Keratinocyte (primary cell): ENCODE measurements around the gene ZFPM1. TPM values are rescaled to one million over a fixed set of nuclear protein-coding genes. Genes with fewer than 3 reads are reported as not detected.
"Not testable (repeated sequence)": the region's sequence is repeated elsewhere in the genome, so short reads cannot be mapped to it uniquely, and the experiment has no call there.

Source experiments
- DNase-seq: peaks from one replicate; pipeline ENCODE4 v3.0.0-alpha.2; 2011; ENCODE audit warnings: low read depth, missing footprints, low spot score
- FAIRE-seq: peaks from 2 replicates; lab custom pipeline; 2011; peaks lifted over from hg19 to GRCh38; lab: Jason Lieb, UNC
- H2AFZ ChIP-seq: 2 replicates; pipeline ENCODE4 v1.6.0; 2012; ENCODE audit warnings: low read length, control low read depth, inconsistent platforms; ENCODE audit not compliant: control insufficient read depth
- H3K27ac ChIP-seq: 2 replicates; pipeline ENCODE4 v1.5.1; 2011; ENCODE audit warnings: low read length; ENCODE audit not compliant: control insufficient read depth, insufficient read depth
- H3K27me3 ChIP-seq: 3 replicates; pipeline ENCODE4 v1.6.0; 2011; ENCODE audit warnings: low read length; ENCODE audit not compliant: control insufficient read depth, insufficient read depth; ENCODE audit errors: extremely low read depth
- H3K36me3 ChIP-seq, 2 experiments: 2 replicates in 1 of 2; 3 replicates in 1 of 2; pipeline ENCODE4 v1.5.1; 2011; ENCODE audit warnings: low read length in 2 of 2, mild to moderate bottlenecking in 1 of 2; ENCODE audit not compliant: control insufficient read depth in 2 of 2, insufficient read depth in 2 of 2; ENCODE audit errors: extremely low read depth in 1 of 2
- H3K4me1 ChIP-seq: 3 replicates; pipeline ENCODE4 v1.5.1; 2011; ENCODE audit warnings: low read length; ENCODE audit not compliant: control insufficient read depth, insufficient read depth; ENCODE audit errors: extremely low read depth
- H3K4me2 ChIP-seq: 3 replicates; pipeline ENCODE4 v1.6.0; 2011; ENCODE audit warnings: low read depth, low read length; ENCODE audit not compliant: control insufficient read depth, insufficient read depth; ENCODE audit errors: extremely low read depth
- H3K4me3 ChIP-seq, 3 experiments: fragments of 200-600 bp in 1 of 3; sonication (generic) in 1 of 3; 2 replicates in 2 of 3; 3 replicates in 1 of 3; pipeline ENCODE4 v1.5.1; 2011 to 2016; ENCODE audit warnings: low read length in 3 of 3, mild to moderate bottlenecking in 3 of 3, control low read depth in 2 of 3, inconsistent platforms in 1 of 3, low read depth in 1 of 3, mixed read lengths in 1 of 3, mixed run types in 1 of 3, moderate library complexity in 1 of 3; ENCODE audit not compliant: control insufficient read depth in 2 of 3, insufficient read depth in 2 of 3; ENCODE audit errors: extremely low read depth in 1 of 3
- H3K79me2 ChIP-seq: 2 replicates; pipeline ENCODE4 v1.6.0; 2012; ENCODE audit warnings: low read length; ENCODE audit not compliant: control insufficient read depth, insufficient read depth
- H3K9ac ChIP-seq: 3 replicates; pipeline ENCODE4 v1.6.0; 2011; ENCODE audit warnings: low read length; ENCODE audit not compliant: control insufficient read depth, insufficient read depth; ENCODE audit errors: extremely low read depth
- H3K9me1 ChIP-seq: 3 replicates; pipeline ENCODE4 v1.6.0; 2011; ENCODE audit warnings: low read length; ENCODE audit not compliant: control insufficient read depth, insufficient read depth; ENCODE audit errors: extremely low read depth
- H3K9me3 ChIP-seq: 2 replicates; pipeline ENCODE4 v1.5.1; 2012; ENCODE audit warnings: low read depth, low read length; ENCODE audit not compliant: control insufficient read depth
- H4K20me1 ChIP-seq: 3 replicates; pipeline ENCODE4 v1.6.0; 2011; ENCODE audit warnings: low read length; ENCODE audit not compliant: control insufficient read depth, insufficient read depth; ENCODE audit errors: extremely low read depth
- CTCF ChIP-seq, 3 experiments: IDR thresholded peaks in 1 of 3; conservative IDR thresholded peaks in 1 of 3; optimal IDR thresholded peaks in 1 of 3; 2 replicates in 2 of 3; 3 replicates in 1 of 3; pipeline versions ENCODE3 to v1.5.1; 2011; ENCODE audit warnings: low read length in 3 of 3, mild to moderate bottlenecking in 3 of 3, moderate library complexity in 2 of 3, control low read depth in 1 of 3, inconsistent platforms in 1 of 3; ENCODE audit not compliant: insufficient read depth in 2 of 3; ENCODE audit errors: extremely low read depth in 1 of 3
- EZH2 ChIP-seq: IDR thresholded peaks from one replicate; pipeline ENCODE4 v1.6.1; 2012; ENCODE audit warnings: inconsistent platforms, mild to moderate bottlenecking, low read length, moderate library complexity
- dilution Hi-C: fragments of 300-500 bp; cut with MboI; formaldehyde crosslinking; loops from one replicate; pipeline ENCODE4 v1.7.0; 2020; ENCODE audit warnings: low sequenced_read_pairs; ENCODE audit not compliant: extremely low pct_ligation_motif_present
- polyA plus RNA-seq, 5 experiments: library from polyadenylated mRNA; depleted of rRNA in 3 of 5; stranded (reverse) in 3 of 5; stranded (forward) in 1 of 5; unstranded in 1 of 5; fragments of >200 nt; gene quantifications; 1 replicate in 1 of 5; 2 replicates in 3 of 5; 3 replicates in 1 of 5; pipeline versions ENCODE4 v1.2.1 to v1.2.3, GENCODE V29; 2011 to 2012; ENCODE audit warnings: missing spikeins in 2 of 5, low read depth in 1 of 5, low replicate concordance in 1 of 5

The ZFPM1 gene
- polyA plus RNA-seq, 1 donor (not counting 4 experiments of a cell fraction or from before 2014, with no cell fraction given): 0.42 TPM

DNA sequence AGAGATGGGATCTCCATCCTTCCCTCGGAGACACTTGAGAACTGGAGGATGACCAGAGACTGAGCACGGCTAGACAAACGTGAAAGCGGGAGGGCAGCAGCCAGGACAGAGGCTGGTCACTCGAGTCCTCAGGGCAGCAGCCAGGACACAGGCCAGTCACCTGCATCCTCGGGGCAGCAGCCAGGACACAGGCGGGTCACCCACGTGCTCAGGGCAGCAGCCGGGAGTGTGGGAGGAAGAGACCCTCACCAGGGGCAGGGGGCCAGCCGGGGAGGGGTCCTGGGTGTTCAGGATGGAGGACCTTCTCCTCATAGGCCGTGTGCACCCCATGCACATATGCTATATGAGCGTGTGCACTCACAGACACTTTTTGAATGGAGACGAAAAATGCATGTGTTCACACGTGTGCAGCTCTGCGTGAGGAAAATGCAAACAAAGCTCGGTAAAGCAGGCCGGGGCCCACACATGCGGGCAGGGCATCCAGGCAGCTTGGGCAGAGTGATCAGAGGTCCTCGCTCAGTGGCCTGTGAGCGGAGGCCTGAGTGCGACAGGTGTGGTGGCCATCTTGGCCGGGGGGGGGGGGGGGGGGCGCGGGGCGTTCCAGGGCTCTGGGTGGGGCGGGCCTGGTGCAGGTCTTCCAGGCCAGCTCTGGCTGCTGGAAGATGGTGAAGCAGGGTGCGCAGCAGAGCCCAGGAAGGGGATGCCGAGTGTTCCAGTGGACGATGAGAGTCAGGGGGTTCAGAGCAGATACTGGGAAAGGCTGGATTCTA is 43.6 kb upstream of the ZFPM1 start:
- H3K79me2 ChIP-seq: no peaks in the 10 kb centered on the region
- dilution Hi-C loops: no loop called here
- DNase-seq (no peak), FAIRE-seq (no peak)
- H3K27ac ChIP-seq: no peak overlapping the region
- no peaks in the 10 kb centered on the region for H3K36me3 ChIP-seq
- no peak overlapping the region for H3K4me3 ChIP-seq
- no peaks in the 10 kb centered on the region for H3K4me1 ChIP-seq
- no peak overlapping the region for H3K4me2 ChIP-seq
- no peaks in the 10 kb centered on the region for H3K9me1 ChIP-seq
- H4K20me1 ChIP-seq: no peaks in the 10 kb centered on the region
- no peak for TF ChIP-seq CTCF (optimal IDR thresholded peaks at IDR 0.05 in 1 of 3, IDR thresholded peaks at IDR 0.05 in 1 of 3, conservative IDR thresholded peaks at IDR 0.05 in 1 of 3; ENCODE audit: extremely low read depth in 1 of 3, insufficient read depth in 2 of 3, low read length in 3 of 3)
- TF ChIP-seq EZH2: no peak
- no peak overlapping the region for H3K9ac ChIP-seq
- no peaks in the 10 kb centered on the region for H3K9me3 ChIP-seq
- H2AFZ ChIP-seq: no peak overlapping the region
- peaks cover 26% of the 10 kb centered on the region for H3K27me3 ChIP-seq

DNA sequence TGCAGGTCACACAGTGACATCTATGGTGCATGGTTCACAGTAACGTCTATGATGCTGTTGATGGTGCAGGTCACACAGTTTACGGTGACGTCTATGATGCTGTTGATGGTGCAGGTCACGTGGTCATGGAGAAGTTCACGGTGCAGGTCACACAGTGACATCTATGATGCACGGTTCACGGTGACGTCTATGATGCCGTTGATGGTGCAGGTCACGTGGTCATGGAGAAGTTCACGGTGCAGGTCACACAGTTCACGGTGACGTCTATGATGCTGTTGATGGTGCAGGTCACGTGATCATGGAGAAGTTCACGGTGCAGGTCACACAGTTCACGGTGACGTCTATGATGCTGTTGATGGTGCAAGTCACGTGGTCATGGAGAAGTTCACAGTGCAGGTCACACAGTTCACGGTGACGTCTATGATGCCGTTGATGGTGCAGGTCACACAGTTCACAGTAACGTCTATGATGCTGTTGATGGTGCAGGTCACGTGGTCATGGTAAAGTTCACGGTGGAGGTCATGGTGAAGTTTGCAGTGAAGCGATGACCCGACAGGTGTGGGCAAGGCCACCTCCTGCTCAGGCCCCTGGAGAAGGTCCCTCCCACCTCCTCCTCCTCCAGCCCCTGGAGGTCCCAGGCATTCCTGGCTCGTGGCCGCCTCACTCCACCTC is 42.6 kb upstream of the ZFPM1 start:
- H4K20me1 ChIP-seq, H3K4me2 ChIP-seq, DNase-seq, dilution Hi-C loops, H3K79me2 ChIP-seq, H2AFZ ChIP-seq, H3K9ac ChIP-seq, H3K36me3 ChIP-seq, H3K4me3 ChIP-seq, H3K4me1 ChIP-seq, H3K9me3 ChIP-seq, H3K9me1 ChIP-seq, H3K27ac ChIP-seq, FAIRE-seq: not testable (repeated sequence)
- peaks cover 22% of the 10 kb centered on the region for H3K27me3 ChIP-seq
